ENCODE results near the gene HEYL.

DNA sequence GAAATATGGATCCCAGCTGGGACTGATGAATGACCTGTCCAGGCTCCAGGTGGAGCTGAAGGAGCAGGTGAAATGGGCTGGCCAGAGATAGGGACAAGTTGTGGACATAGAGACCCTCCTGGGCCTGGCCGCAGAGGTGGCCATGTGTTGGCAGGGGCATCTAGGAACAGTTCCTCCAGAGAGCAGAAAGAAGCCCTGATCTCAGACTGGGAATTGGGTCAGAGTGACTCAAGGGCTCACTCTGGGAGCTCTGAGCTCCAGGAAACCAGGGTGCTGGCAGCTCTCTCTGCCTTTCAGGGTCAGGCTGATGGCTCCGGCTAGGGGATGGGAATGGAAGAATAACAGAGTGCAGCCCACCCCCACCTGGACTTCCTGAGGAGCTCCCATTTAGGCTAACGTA is 29.5 kb upstream of the HEYL start:
- TF ChIP-seq, protein P1, sequence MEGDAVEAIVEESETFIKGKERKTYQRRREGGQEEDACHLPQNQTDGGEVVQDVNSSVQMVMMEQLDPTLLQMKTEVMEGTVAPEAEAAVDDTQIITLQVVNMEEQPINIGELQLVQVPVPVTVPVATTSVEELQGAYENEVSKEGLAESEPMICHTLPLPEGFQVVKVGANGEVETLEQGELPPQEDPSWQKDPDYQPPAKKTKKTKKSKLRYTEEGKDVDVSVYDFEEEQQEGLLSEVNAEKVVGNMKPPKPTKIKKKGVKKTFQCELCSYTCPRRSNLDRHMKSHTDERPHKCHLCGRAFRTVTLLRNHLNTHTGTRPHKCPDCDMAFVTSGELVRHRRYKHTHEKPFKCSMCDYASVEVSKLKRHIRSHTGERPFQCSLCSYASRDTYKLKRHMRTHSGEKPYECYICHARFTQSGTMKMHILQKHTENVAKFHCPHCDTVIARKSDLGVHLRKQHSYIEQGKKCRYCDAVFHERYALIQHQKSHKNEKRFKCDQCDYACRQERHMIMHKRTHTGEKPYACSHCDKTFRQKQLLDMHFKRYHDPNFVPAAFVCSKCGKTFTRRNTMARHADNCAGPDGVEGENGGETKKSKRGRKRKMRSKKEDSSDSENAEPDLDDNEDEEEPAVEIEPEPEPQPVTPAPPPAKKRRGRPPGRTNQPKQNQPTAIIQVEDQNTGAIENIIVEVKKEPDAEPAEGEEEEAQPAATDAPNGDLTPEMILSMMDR (IDR thresholded peaks at IDR 0.05) = no peak
- no peak for TF ChIP-seq POLR2AphosphoS5 (IDR thresholded peaks at IDR 0.05)
